Measurements from ENCODE around the gene COA3.

COA3 gene

DNA sequence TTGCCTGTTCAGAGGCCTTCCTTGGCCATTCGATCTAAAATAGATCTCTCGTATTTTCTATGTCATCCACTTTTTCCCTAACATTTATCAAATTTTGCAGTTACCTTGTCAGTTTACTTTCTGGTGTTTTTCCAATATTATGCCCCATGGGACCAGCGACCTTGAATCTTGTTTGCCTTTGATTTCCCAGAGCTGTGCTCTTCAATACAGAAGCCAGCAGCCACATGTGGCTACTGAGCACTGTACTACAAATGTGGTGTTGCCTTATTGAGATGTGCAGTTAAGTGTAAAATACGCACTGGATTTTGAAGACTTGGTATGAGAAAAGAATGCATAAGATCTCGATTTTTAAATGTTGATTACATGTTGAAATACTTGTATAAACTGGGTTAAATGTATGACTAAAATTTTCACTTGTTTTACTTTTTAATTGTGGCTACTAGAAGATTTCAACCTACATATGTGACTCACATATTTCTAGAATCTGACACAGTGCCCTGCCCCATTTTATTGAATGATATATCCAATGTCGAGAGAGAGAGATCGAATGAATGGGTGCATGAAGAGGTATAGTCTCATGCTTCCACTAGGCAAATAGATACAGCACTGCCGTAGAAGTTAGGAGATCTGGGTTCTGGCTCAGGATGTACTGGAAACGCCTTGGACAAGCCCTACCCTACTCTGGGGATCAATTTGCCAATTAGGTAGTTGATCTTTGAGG lies 33.9 kb upstream of the COA3 start:
- no peak for DNase-seq (ENCODE audit: low read depth)
- H3K4me3 ChIP-seq (ENCODE audit: low read depth, low read length) = peak overlapping the region; percentile 95
- TF ChIP-seq, protein P1, sequence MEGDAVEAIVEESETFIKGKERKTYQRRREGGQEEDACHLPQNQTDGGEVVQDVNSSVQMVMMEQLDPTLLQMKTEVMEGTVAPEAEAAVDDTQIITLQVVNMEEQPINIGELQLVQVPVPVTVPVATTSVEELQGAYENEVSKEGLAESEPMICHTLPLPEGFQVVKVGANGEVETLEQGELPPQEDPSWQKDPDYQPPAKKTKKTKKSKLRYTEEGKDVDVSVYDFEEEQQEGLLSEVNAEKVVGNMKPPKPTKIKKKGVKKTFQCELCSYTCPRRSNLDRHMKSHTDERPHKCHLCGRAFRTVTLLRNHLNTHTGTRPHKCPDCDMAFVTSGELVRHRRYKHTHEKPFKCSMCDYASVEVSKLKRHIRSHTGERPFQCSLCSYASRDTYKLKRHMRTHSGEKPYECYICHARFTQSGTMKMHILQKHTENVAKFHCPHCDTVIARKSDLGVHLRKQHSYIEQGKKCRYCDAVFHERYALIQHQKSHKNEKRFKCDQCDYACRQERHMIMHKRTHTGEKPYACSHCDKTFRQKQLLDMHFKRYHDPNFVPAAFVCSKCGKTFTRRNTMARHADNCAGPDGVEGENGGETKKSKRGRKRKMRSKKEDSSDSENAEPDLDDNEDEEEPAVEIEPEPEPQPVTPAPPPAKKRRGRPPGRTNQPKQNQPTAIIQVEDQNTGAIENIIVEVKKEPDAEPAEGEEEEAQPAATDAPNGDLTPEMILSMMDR (IDR thresholded peaks at IDR 0.05; ENCODE audit: insufficient read depth, low read depth, low read length, missing control alignments) = no peak

DNA sequence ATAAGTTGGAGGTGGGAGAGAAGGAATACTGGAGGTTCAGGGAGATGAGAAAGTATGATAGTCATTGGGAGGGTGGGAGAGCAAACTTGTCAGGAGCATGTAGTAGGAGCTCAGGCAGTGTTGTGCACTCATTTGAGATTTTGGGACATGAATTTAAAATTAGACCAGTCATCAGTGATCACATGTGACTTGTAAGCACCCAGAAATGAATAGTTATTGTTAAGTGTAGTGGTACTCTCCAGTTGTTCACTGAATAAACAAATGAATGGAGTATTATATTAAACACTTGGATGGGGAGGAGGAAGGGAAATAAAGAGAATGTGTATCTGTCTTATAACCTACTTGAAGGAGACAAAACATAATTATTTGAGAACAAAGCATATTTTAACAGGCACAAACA lies 32.5 kb upstream of the COA3 start:
- TF ChIP-seq, protein P1 (IDR thresholded peaks at IDR 0.05; ENCODE audit: insufficient read depth, low read depth, low read length, missing control alignments) = no peak
- DNase-seq (ENCODE audit: low read depth) = no peak

DNA sequence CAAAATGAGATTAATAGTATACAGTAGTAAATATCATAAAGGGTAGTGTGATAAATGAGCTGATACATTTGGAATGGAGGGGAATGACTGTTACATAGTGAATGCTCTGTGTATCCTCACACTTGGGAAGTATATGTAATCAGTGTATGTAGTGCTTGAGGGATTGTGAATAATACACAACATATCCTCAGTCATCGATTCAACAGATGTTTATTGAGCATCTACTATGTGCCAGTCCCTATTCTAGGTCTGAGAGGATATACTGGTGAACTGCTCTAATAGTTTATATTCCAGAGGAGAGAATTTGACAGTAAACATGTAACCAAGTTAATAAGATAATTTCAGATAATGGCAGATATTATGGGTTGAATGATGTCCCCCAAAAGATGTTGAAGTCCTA lies 29.0 kb upstream of the COA3 start:
- no peak for DNase-seq (ENCODE audit: low read depth)
- H3K4me3 ChIP-seq (ENCODE audit: low read depth, low read length) = no peak overlapping the region
- TF ChIP-seq, protein P1 (IDR thresholded peaks at IDR 0.05; ENCODE audit: insufficient read depth, low read depth, low read length, missing control alignments) = no peak

More for the DNA sequence above, 32.5 kb upstream of the COA3 start:
- no peak overlapping the region for H3K4me3 ChIP-seq (ENCODE audit: low read depth, low read length)

DNA sequence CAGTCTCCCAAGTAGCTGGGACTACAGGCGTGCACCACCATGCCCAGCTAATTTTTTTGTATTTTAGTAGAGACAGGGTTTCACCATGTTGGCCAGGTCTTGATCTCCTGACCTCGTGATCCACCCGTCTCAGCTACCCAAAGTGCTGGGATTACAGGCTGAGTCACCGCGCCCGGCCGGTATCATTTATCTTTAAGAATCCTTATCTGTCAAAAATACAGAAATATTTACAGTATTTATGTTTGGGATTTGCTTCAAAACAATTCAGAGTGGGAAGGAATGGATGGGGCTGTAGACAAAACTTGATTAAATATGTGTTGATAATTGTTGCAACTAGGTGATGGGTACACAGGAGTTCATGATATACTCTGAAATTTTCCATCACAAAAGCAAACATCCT lies 22.7 kb upstream of the COA3 start:
- TF ChIP-seq, protein P1 (IDR thresholded peaks at IDR 0.05; ENCODE audit: insufficient read depth, low read depth, low read length, missing control alignments) = no peak
- no peak overlapping the region for H3K4me3 ChIP-seq (ENCODE audit: low read depth, low read length)
- no peak for DNase-seq (ENCODE audit: low read depth)

DNA sequence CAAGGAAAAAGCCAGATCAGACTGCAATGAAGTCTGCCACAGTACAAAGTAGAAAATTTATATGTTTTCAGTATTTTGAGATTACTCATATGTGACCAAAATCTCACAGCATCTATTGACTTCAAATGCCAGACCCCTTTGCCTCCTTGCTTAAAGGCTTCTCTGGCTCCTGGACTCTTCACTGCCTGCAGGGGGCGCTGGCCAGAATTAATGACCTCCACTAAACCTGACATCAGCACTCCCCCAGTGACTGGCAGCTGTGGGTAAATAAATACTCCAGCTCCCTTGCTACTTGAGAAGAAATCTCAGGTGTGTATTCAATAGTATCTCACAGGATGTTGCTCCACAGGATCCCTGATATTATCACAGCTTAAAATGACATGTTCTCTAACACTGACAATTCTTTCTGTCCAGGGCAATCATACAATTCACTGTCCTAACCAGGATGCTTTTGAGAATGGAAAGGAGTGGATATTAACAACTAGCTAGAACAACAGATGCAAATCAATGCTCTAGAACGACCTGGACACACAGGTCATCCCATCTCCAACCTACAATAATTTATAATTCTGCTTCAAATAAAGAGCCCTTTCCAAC lies 21.5 kb upstream of the COA3 start:
- peak; percentile 82 for DNase-seq (ENCODE audit: low read depth)
- H3K4me3 ChIP-seq (ENCODE audit: low read depth, low read length) = no peak overlapping the region
- TF ChIP-seq, protein P1 (IDR thresholded peaks at IDR 0.05; ENCODE audit: insufficient read depth, low read depth, low read length, missing control alignments) = peak; percentile 74

DNA sequence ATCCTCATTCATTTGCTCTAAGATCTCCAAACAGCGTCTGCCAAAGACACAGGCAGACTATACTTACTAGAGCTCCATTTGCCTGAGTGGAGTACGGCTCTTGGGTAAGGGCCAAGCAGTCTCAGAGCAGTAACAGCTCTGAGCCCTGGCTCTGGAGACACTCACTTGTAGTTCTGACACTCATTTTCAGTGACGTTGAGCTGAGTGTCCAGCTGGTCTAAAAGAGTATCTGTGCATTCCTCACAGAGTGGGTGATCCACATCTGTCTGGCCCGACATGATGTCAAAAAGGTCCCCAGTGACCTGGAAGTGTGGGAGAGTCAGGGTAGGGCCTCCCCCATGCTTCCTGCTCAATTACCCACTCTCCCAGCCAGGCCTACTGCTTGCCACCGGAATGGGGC lies 19.9 kb upstream of the COA3 start:
- no peak for DNase-seq (ENCODE audit: low read depth)
- TF ChIP-seq, protein P1 (IDR thresholded peaks at IDR 0.05; ENCODE audit: insufficient read depth, low read depth, low read length, missing control alignments) = no peak
- H3K4me3 ChIP-seq (ENCODE audit: low read depth, low read length) = no peak overlapping the region

All from GM12865 (cell line).